GM12878 (cell line): ENCODE data around the gene PGLYRP3.

Source experiments
- BACH1 ChIP-seq: fragments of 450-650 bp; IDR thresholded peaks from 2 replicates; pipeline ENCODE4 v1.6.1; 2017; ENCODE audit warnings: mild to moderate bottlenecking, borderline replicate concordance
- CBX5 ChIP-seq: sonication (generic); IDR thresholded peaks from 2 replicates; pipeline ENCODE4 v1.6.1; 2016; ENCODE audit warnings: low read depth, moderate library complexity, mild to moderate bottlenecking, inconsistent platforms
- CTCF ChIP-seq, 3 experiments: IDR thresholded peaks in 2 of 3; conservative IDR thresholded peaks in 1 of 3; 2 replicates each; pipeline ENCODE4 v1.5.1; 2011; ENCODE audit warnings: low read depth in 3 of 3, low read length in 3 of 3, mild to moderate bottlenecking in 3 of 3, control low read depth in 2 of 3, moderate library complexity in 2 of 3, inconsistent platforms in 1 of 3, mixed read lengths in 1 of 3; ENCODE audit not compliant: control insufficient read depth in 2 of 3, insufficient read depth in 1 of 3; ENCODE audit errors: extremely low read depth in 1 of 3
- RAD21 ChIP-seq: IDR thresholded peaks from 2 replicates; pipeline ENCODE4 v1.6.1; 2011; ENCODE audit warnings: mild to moderate bottlenecking, low read depth, low read length, moderate library complexity; ENCODE audit not compliant: insufficient read depth

GRCh38 chr1:153356392-153357075 is 43.8 kb upstream of the PGLYRP3 start:
- TF ChIP-seq CTCF (IDR thresholded peaks at IDR 0.05 in 2 of 3, conservative IDR thresholded peaks at IDR 0.05 in 1 of 3; ENCODE audit: control insufficient read depth in 2 of 3, extremely low read depth in 1 of 3, insufficient read depth in 1 of 3, low read depth in 3 of 3, low read length in 3 of 3) (no peak), RAD21 (no peak), BACH1 (no peak), CBX5 (no peak)
